Colonic mucosa (tissue), 4 donors: Measurements from ENCODE around the gene KCNIP1. TPM values are rescaled to one million over a fixed set of nuclear protein-coding genes. Genes with fewer than 3 reads are reported as not detected.

Experiments used
- DNase-seq: peaks from one replicate; pipeline ENCODE4 v3.0.0-alpha.2; 2020
- H3K27ac ChIP-seq: fragments of 200-600 bp; one replicate; pipeline ENCODE4 v1.8.0; 2021
- H3K27me3 ChIP-seq: fragments of 200-600 bp; one replicate; pipeline ENCODE4 v1.8.0; 2021
- H3K36me3 ChIP-seq: fragments of 200-600 bp; one replicate; pipeline ENCODE4 v1.8.0; 2021
- H3K4me1 ChIP-seq: fragments of 200-600 bp; one replicate; pipeline ENCODE4 v1.8.0; 2021; ENCODE audit warnings: mild to moderate bottlenecking
- H3K4me3 ChIP-seq: fragments of 200-600 bp; one replicate; pipeline ENCODE4 v1.8.0; 2021
- H3K9ac ChIP-seq, 2 donors: one replicate each; pipeline ENCODE4 v1.7.0; 2013; ENCODE audit warnings: control low read depth in 2 of 2, low read depth in 2 of 2, low read length in 2 of 2
- H3K9me3 ChIP-seq: fragments of 200-600 bp; one replicate; pipeline ENCODE4 v1.8.0; 2021
- CTCF ChIP-seq: fragments of 200-600 bp; IDR thresholded peaks from one replicate; pipeline ENCODE4 v1.8.0; 2022; ENCODE audit warnings: antibody characterized with exemption, mild to moderate bottlenecking
- intact Hi-C: fragments of 100-400 bp; cut with DNase I; formaldehyde crosslinking; loops from one replicate; pipeline ENCODE4 v1.14.1; 2022
- total RNA-seq, 2 donors: library from RNA; stranded (reverse); fragmentation: NEBNext Ultra II Directional in 1 of 2; extraction: Animal tissue kit (Norgen Biotek cat#: 25700) in 1 of 2; gene quantifications; one replicate each; pipeline ENCODE4 v1.2.1, GENCODE V29; 2021
- donor health status: healthy.
- donor health status: DM: no; HTN: no; CAD: no.
- donor health status: DM: no; HTN: no; CAD: no.

KCNIP1 gene
- total RNA-seq, 2 donors from 2014 or later, result 0.24 to 0.25 TPM

- DNase-seq, result no peak
- TF ChIP-seq CTCF, result no peak
- Histone ChIP-seq H3K4me1 (no peaks in the 10 kb centered on the region), H3K27me3 (no peaks in the 10 kb centered on the region), H3K9me3 (no peaks in the 10 kb centered on the region), H3K36me3 (no peaks in the 10 kb centered on the region), H3K9ac (no peak overlapping the region), H3K4me3 (no peak overlapping the region), H3K27ac (no peak overlapping the region)
- intact Hi-C loops, result no loop called here
Measured at GRCh38 chr5:170534941-170535340, 31.1 kb downstream of the KCNIP1 start.

GRCh38 chr5:170536525-170536924 lies 32.7 kb downstream of the KCNIP1 start:
- H3K27me3 ChIP-seq, result no peaks in the 10 kb centered on the region
- intact Hi-C loops, result no loop called here
- H3K36me3 ChIP-seq, result no peaks in the 10 kb centered on the region
- no peak overlapping the region for H3K27ac ChIP-seq
- H3K4me1 ChIP-seq, result no peaks in the 10 kb centered on the region
- no peak overlapping the region for H3K9ac ChIP-seq
- no peak for DNase-seq
- TF ChIP-seq CTCF, result no peak
- H3K9me3 ChIP-seq, result no peaks in the 10 kb centered on the region
- H3K4me3 ChIP-seq, result no peak overlapping the region

- H3K36me3 ChIP-seq, result no peaks in the 10 kb centered on the region
- intact Hi-C loops, result no loop called here
- no peak for TF ChIP-seq CTCF
Measured at GRCh38 chr5:170537451-170538095, 33.8 kb downstream of the KCNIP1 start.

GRCh38 chr5:170538096-170538465 lies 34.3 kb downstream of the KCNIP1 start:
- Histone ChIP-seq H3K27ac (no peak overlapping the region), H3K27me3 (no peaks in the 10 kb centered on the region), H3K4me1 (no peaks in the 10 kb centered on the region), H3K9me3 (no peaks in the 10 kb centered on the region), H3K36me3 (no peaks in the 10 kb centered on the region), H3K4me3 (no peak overlapping the region), H3K9ac (no peak overlapping the region)
- DNase-seq, result no peak
- intact Hi-C loops, result no loop called here
- TF ChIP-seq CTCF, result no peak

More at GRCh38 chr5:170537451-170538095, 33.8 kb downstream of the KCNIP1 start:
- Histone ChIP-seq H3K9ac (no peak overlapping the region), H3K27ac (no peak overlapping the region), H3K4me3 (no peak overlapping the region), H3K9me3 (no peaks in the 10 kb centered on the region), H3K27me3 (no peaks in the 10 kb centered on the region), H3K4me1 (no peaks in the 10 kb centered on the region)
- no peak for DNase-seq

GRCh38 chr5:170538696-170539586 lies 35.1 kb downstream of the KCNIP1 start:
- intact Hi-C loops, result no loop called here
- Histone ChIP-seq H3K4me3 (no peak overlapping the region), H3K4me1 (no peaks in the 10 kb centered on the region), H3K27me3 (no peaks in the 10 kb centered on the region), H3K9me3 (no peaks in the 10 kb centered on the region), H3K9ac (no peak overlapping the region), H3K27ac (no peak overlapping the region), H3K36me3 (no peaks in the 10 kb centered on the region)
- DNase-seq, result no peak
- no peak for TF ChIP-seq CTCF
